Measurements from ENCODE around the gene PAK5. TPM values are rescaled to one million over a fixed set of nuclear protein-coding genes. Genes with fewer than 3 reads are reported as not detected.
A peak's percentile ranks its signal among the peaks of the same experiment; 100 is the strongest.

PAK5 gene
- total and polyA plus RNA-seq, 2 experiments from 2014 or later = not detected

GRCh38 chr20:9613871-9614270 is 225.0 kb downstream of the PAK5 start:
- Histone ChIP-seq H3K36me3 (ENCODE audit: low read depth) (no peaks in the 10 kb centered on the region), H3K27me3 (replicated peaks; ENCODE audit: insufficient read depth) (peaks cover 42% of the 10 kb centered on the region), H3K27ac (no peak overlapping the region), H4K20me1 (ENCODE audit: insufficient read depth) (no peaks in the 10 kb centered on the region), H3K4me3 (no peak overlapping the region), H3K9me2 (ENCODE audit: insufficient read depth) (no peaks in the 10 kb centered on the region), H3K9me3 (ENCODE audit: low read depth) (no peaks in the 10 kb centered on the region), H3K4me1 (ENCODE audit: insufficient read depth) (no peaks in the 10 kb centered on the region), H3K4me2 (ENCODE audit: unreplicated experiment) (no peak overlapping the region), H3K9ac (no peak overlapping the region), H3K79me2 (ENCODE audit: insufficient read depth) (no peaks in the 10 kb centered on the region), H2AFZ (no peak overlapping the region), H3F3A (ENCODE audit: insufficient read depth) (no peaks in the 10 kb centered on the region)
- in situ Hi-C loops (cut with MboI) = loop anchor here (25.0 kb wide), 1 partner anchor 852 kb away; no protein-coding TSS in a partner anchor
- TF ChIP-seq EZH2 (IDR thresholded peaks at IDR 0.05; ENCODE audit: insufficient read depth, poor library complexity, severe bottlenecking) = no peak
- TF ChIP-seq EZH2phosphoT487 (IDR thresholded peaks at IDR 0.05; ENCODE audit: insufficient read depth, low read depth) = no peak
- 67 to 71% methylated on average over 4 of the region's 4 CpGs for WGBS, 2 experiments (ENCODE audit: low coverage in 1 of 2, low lambda C conversion rate in 2 of 2, missing lambda C conversion rate in 2 of 2)
- no peak for DNase-seq

- DNase-seq = no peak
- H3K27ac ChIP-seq = no peak overlapping the region
- no peaks in the 10 kb centered on the region for H3K4me1 ChIP-seq (ENCODE audit: insufficient read depth)
- peaks cover 54% of the 10 kb centered on the region for H3K27me3 ChIP-seq (replicated peaks; ENCODE audit: insufficient read depth)
- no peak for TF ChIP-seq EZH2 (IDR thresholded peaks at IDR 0.05; ENCODE audit: insufficient read depth, poor library complexity, severe bottlenecking)
- TF ChIP-seq EZH2phosphoT487 (IDR thresholded peaks at IDR 0.05; ENCODE audit: insufficient read depth, low read depth) = no peak
- no peak overlapping the region for H3K4me2 ChIP-seq (ENCODE audit: unreplicated experiment)
- H3K9me3 ChIP-seq (ENCODE audit: low read depth) = no peaks in the 10 kb centered on the region
- H3K4me3 ChIP-seq = no peak overlapping the region
- H4K20me1 ChIP-seq (ENCODE audit: insufficient read depth) = no peaks in the 10 kb centered on the region
- H3K9ac ChIP-seq = no peak overlapping the region
- H3K9me2 ChIP-seq (ENCODE audit: insufficient read depth) = no peaks in the 10 kb centered on the region
- no peaks in the 10 kb centered on the region for H3F3A ChIP-seq (ENCODE audit: insufficient read depth)
- H2AFZ ChIP-seq = no peak overlapping the region
- no peaks in the 10 kb centered on the region for H3K36me3 ChIP-seq (ENCODE audit: low read depth)
- WGBS, 2 experiments (ENCODE audit: low coverage in 1 of 2, low lambda C conversion rate in 2 of 2, missing lambda C conversion rate in 2 of 2) = 72 to 75% methylated on average over 9 of the region's 9 CpGs
- no peaks in the 10 kb centered on the region for H3K79me2 ChIP-seq (ENCODE audit: insufficient read depth)
- in situ Hi-C loops (cut with MboI) = loop anchor here (25.0 kb wide), 1 partner anchor 850 kb away; no protein-coding TSS in a partner anchor
Observed at GRCh38 chr20:9611921-9612320, 227.0 kb downstream of the PAK5 start.

GRCh38 chr20:9610665-9611064 is 228.2 kb downstream of the PAK5 start:
- H3K27ac ChIP-seq = no peak overlapping the region
- H3K4me2 ChIP-seq (ENCODE audit: unreplicated experiment) = no peak overlapping the region
- H2AFZ ChIP-seq = no peak overlapping the region
- no peaks in the 10 kb centered on the region for H3K4me1 ChIP-seq (ENCODE audit: insufficient read depth)
- in situ Hi-C loops (cut with MboI) = loop anchor here (25.0 kb wide), 1 partner anchor 848 kb away; no protein-coding TSS in a partner anchor
- TF ChIP-seq EZH2phosphoT487 (IDR thresholded peaks at IDR 0.05; ENCODE audit: insufficient read depth, low read depth) (no peak), EZH2 (IDR thresholded peaks at IDR 0.05; ENCODE audit: insufficient read depth, poor library complexity, severe bottlenecking) (no peak)
- H3K27me3 ChIP-seq (replicated peaks; ENCODE audit: insufficient read depth) = peaks cover 63% of the 10 kb centered on the region
- no peaks in the 10 kb centered on the region for H3K79me2 ChIP-seq (ENCODE audit: insufficient read depth)
- no peaks in the 10 kb centered on the region for H3K9me3 ChIP-seq (ENCODE audit: low read depth)
- no peak overlapping the region for H3K9ac ChIP-seq
- H3K9me2 ChIP-seq (ENCODE audit: insufficient read depth) = no peaks in the 10 kb centered on the region
- DNase-seq = no peak
- H3F3A ChIP-seq (ENCODE audit: insufficient read depth) = no peaks in the 10 kb centered on the region
- no peak overlapping the region for H3K4me3 ChIP-seq
- WGBS, 2 experiments (ENCODE audit: low coverage in 1 of 2, low lambda C conversion rate in 2 of 2, missing lambda C conversion rate in 2 of 2) = 60 to 64% methylated on average over 7 of the region's 7 CpGs
- no peaks in the 10 kb centered on the region for H4K20me1 ChIP-seq (ENCODE audit: insufficient read depth)
- no peaks in the 10 kb centered on the region for H3K36me3 ChIP-seq (ENCODE audit: low read depth)

- Histone ChIP-seq H3K27ac (no peak overlapping the region), H3K27me3 (replicated peaks; ENCODE audit: insufficient read depth) (peaks cover 66% of the 10 kb centered on the region), H2AFZ (no peak overlapping the region), H3F3A (ENCODE audit: insufficient read depth) (no peaks in the 10 kb centered on the region), H3K9ac (no peak overlapping the region), H3K36me3 (ENCODE audit: low read depth) (no peaks in the 10 kb centered on the region), H3K4me2 (ENCODE audit: unreplicated experiment) (no peak overlapping the region), H3K4me3 (no peak overlapping the region), H3K9me2 (ENCODE audit: insufficient read depth) (no peaks in the 10 kb centered on the region), H3K79me2 (ENCODE audit: insufficient read depth) (no peaks in the 10 kb centered on the region), H3K4me1 (ENCODE audit: insufficient read depth) (no peaks in the 10 kb centered on the region), H3K9me3 (ENCODE audit: low read depth) (no peaks in the 10 kb centered on the region), H4K20me1 (ENCODE audit: insufficient read depth) (no peaks in the 10 kb centered on the region)
- in situ Hi-C loops (cut with MboI) = loop anchor here (5.0 to 25.0 kb wide), 2 partner anchors 203 to 848 kb away; no protein-coding TSS in a partner anchor
- 19 to 24% methylated on average over 7 of the region's 7 CpGs for WGBS, 2 experiments (ENCODE audit: low coverage in 1 of 2, low lambda C conversion rate in 2 of 2, missing lambda C conversion rate in 2 of 2)
- TF ChIP-seq EZH2 (IDR thresholded peaks at IDR 0.05; ENCODE audit: insufficient read depth, poor library complexity, severe bottlenecking) (no peak), EZH2phosphoT487 (IDR thresholded peaks at IDR 0.05; ENCODE audit: insufficient read depth, low read depth) (no peak)
- DNase-seq = peak; percentile 65
Observed at GRCh38 chr20:9609887-9610502, 228.9 kb downstream of the PAK5 start.

All from GM23248 (cell line).